MCF 10A (cell line): ENCODE measurements around the gene PLA1A. TPM values are rescaled to one million over a fixed set of nuclear protein-coding genes. Genes with fewer than 3 reads are reported as not detected.

Experiments
- BruUV-seq: library from RNA; stranded (reverse); fragments of 400-500 nt; replicated peaks from 2 replicates; lab custom pipeline; 2021; lab: Mats Ljungman, UMichigan
- CTCF ChIA-PET: fragments of 300-600 bp; sonication (Branson Sonifier 250); formaldehyde crosslinking; extraction: SDS; loops from one replicate; lab custom pipeline; 2021; ENCODE audit warnings: antibody characterized with exemption, inconsistent platforms; lab: Yijun Ruan, JAX
- POLR2A ChIA-PET: fragments of 300-600, 350-650 bp; sonication (Branson Sonifier 250); formaldehyde crosslinking; extraction: SDS; loops from one replicate; lab custom pipeline; 2020; ENCODE audit warnings: antibody characterized with exemption, inconsistent platforms; lab: Yijun Ruan, JAX
- DNase-seq: peaks from one replicate; pipeline ENCODE4 v3.0.0-alpha.2; 2018; ENCODE audit not compliant: unreplicated experiment
- H3K27ac Mint-ChIP-seq: one replicate; pipeline ENCODE4 v1.8.0; 2022; ENCODE audit warnings: mild to moderate bottlenecking, low read depth, mixed read lengths; ENCODE audit not compliant: unreplicated experiment
- H3K27me3 Mint-ChIP-seq: one replicate; pipeline ENCODE4 v1.8.0; 2022; ENCODE audit warnings: mixed read lengths; ENCODE audit not compliant: insufficient read depth, unreplicated experiment
- H3K36me3 Mint-ChIP-seq: one replicate; pipeline ENCODE4 v1.8.0; 2022; ENCODE audit warnings: mild to moderate bottlenecking, moderate library complexity, mixed read lengths; ENCODE audit not compliant: insufficient read depth, unreplicated experiment
- H3K4me1 Mint-ChIP-seq: one replicate; pipeline ENCODE4 v1.8.0; 2022; ENCODE audit warnings: mixed read lengths; ENCODE audit not compliant: insufficient read depth, unreplicated experiment
- H3K4me3 Mint-ChIP-seq: one replicate; pipeline ENCODE4 v1.8.0; 2022; ENCODE audit warnings: mild to moderate bottlenecking, moderate library complexity, mixed read lengths; ENCODE audit not compliant: unreplicated experiment
- H3K9me3 Mint-ChIP-seq: one replicate; pipeline ENCODE4 v1.8.0; 2022; ENCODE audit warnings: mixed read lengths; ENCODE audit not compliant: unreplicated experiment
- CTCF ChIP-seq: fragments of 200-600 bp; IDR thresholded peaks from one replicate; pipeline ENCODE4 v1.8.0; 2022; ENCODE audit warnings: antibody characterized with exemption, mild to moderate bottlenecking; ENCODE audit not compliant: unreplicated experiment
- intact Hi-C: fragments of 100-400 bp; cut with micrococcal nuclease; formaldehyde crosslinking; loops from 2 replicates; pipeline ENCODE4 v1.14.1; 2022
- total RNA-seq: library from RNA; stranded (reverse); gene quantifications from 2 replicates; pipeline ENCODE4 v1.2.3, GENCODE V29; 2022

The PLA1A gene
- total RNA-seq, 1 experiment from 2014 or later: not detected

- ChIA-PET POLR2A (no interaction called here), CTCF (interaction anchor here (0.5 to 0.7 kb wide), 4 partner anchors 11 to 931 kb away, joined by 3 read pairs; no protein-coding TSS in a partner anchor)
- H3K27ac Mint-ChIP-seq: no peak overlapping the region
- no peaks in the 10 kb centered on the region for H3K9me3 Mint-ChIP-seq
- no peak for TF ChIP-seq CTCF
- no peak overlapping the region for H3K4me3 Mint-ChIP-seq
- BruUV-seq: no TSS peak
- no peaks in the 10 kb centered on the region for H3K4me1 Mint-ChIP-seq
- DNase-seq: peak; percentile 6
- H3K27me3 Mint-ChIP-seq: no peaks in the 10 kb centered on the region
- intact Hi-C loops: no loop called here
- no peaks in the 10 kb centered on the region for H3K36me3 Mint-ChIP-seq
Observed at GRCh38 chr3:119600732-119601131, 3.0 kb downstream of the PLA1A start.

- H3K27ac Mint-ChIP-seq: no peak overlapping the region
- no peak for TF ChIP-seq CTCF
- no peaks in the 10 kb centered on the region for H3K4me1 Mint-ChIP-seq
- ChIA-PET POLR2A (no interaction called here), CTCF (no interaction called here)
- no peaks in the 10 kb centered on the region for H3K36me3 Mint-ChIP-seq
- intact Hi-C loops: no loop called here
- H3K27me3 Mint-ChIP-seq: no peaks in the 10 kb centered on the region
- no peak for DNase-seq
- no peaks in the 10 kb centered on the region for H3K9me3 Mint-ChIP-seq
- no TSS peak for BruUV-seq
- H3K4me3 Mint-ChIP-seq: no peak overlapping the region
Observed at GRCh38 chr3:119601154-119601553, 3.5 kb downstream of the PLA1A start.

GRCh38 chr3:119602676-119603075 is 5.0 kb downstream of the PLA1A start:
- no peak for TF ChIP-seq CTCF
- POLR2A ChIA-PET: interaction anchor here (0.7 to 0.8 kb wide), 2 partner anchors 35 to 426 kb away, joined by 3 to 4 read pairs; no protein-coding TSS in a partner anchor
- no peaks in the 10 kb centered on the region for H3K27me3 Mint-ChIP-seq
- no peak for DNase-seq
- CTCF ChIA-PET: interaction anchor here (0.6 kb wide), 1 partner anchor 130 kb away, joined by 7 read pairs; no protein-coding TSS in a partner anchor
- intact Hi-C loops: no loop called here
- H3K4me3 Mint-ChIP-seq: no peak overlapping the region
- no peaks in the 10 kb centered on the region for H3K4me1 Mint-ChIP-seq
- BruUV-seq: no TSS peak
- H3K9me3 Mint-ChIP-seq: no peaks in the 10 kb centered on the region
- H3K36me3 Mint-ChIP-seq: no peaks in the 10 kb centered on the region
- H3K27ac Mint-ChIP-seq: no peak overlapping the region

- Mint-ChIP-seq H3K4me3 (no peak overlapping the region), H3K36me3 (no peaks in the 10 kb centered on the region), H3K4me1 (no peaks in the 10 kb centered on the region), H3K27ac (no peak overlapping the region), H3K27me3 (peaks cover 13% of the 10 kb centered on the region), H3K9me3 (no peaks in the 10 kb centered on the region)
- TF ChIP-seq CTCF: no peak
- intact Hi-C loops: no loop called here
- peak; percentile 5 for DNase-seq
- ChIA-PET POLR2A (no interaction called here), CTCF (no interaction called here)
- BruUV-seq: no TSS peak
Observed at GRCh38 chr3:119604878-119605277, 7.2 kb downstream of the PLA1A start.
